ENCODE data around the gene TESMIN.

DNA sequence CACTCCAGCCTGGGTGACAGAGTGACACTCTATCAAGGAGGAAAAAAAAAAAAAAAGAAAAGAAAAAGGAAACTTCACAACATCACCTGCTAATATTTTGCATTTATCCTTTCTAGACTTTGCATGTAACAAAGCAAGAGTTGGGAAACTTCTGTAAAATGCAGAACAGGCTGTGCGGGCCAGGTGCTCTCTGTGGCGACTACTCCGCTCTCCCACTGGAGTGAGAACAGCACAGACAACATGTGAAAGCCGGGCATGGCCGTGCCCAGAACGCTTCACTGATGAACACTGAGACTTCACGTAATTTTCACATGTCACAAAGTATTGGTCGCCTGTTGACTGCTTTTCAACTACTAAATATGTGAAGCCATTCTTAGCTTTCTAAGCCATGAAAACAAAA, 15.5 kb upstream of the TESMIN start:
- TF ChIP-seq ZNF639 (CRISPR knock-in tag; conservative IDR thresholded peaks at IDR 0.05) (no peak), JUN (CRISPR knock-in tag; IDR thresholded peaks at IDR 0.05) (no peak), ZNF431 (CRISPR knock-in tag; IDR thresholded peaks at IDR 0.05; ENCODE audit: borderline replicate concordance, low read depth) (no peak)
- TF ChIP-seq, protein P1, sequence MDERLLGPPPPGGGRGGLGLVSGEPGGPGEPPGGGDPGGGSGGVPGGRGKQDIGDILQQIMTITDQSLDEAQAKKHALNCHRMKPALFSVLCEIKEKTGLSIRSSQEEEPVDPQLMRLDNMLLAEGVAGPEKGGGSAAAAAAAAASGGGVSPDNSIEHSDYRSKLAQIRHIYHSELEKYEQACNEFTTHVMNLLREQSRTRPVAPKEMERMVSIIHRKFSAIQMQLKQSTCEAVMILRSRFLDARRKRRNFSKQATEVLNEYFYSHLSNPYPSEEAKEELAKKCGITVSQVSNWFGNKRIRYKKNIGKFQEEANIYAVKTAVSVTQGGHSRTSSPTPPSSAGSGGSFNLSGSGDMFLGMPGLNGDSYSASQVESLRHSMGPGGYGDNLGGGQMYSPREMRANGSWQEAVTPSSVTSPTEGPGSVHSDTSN (CRISPR knock-in tag; IDR thresholded peaks at IDR 0.05): no peak

Data from HepG2 (cell line).